Caco-2 (cell line): ENCODE data around the gene PPP1R26. TPM values are rescaled to one million over a fixed set of nuclear protein-coding genes. Genes with fewer than 3 reads are reported as not detected.

Experiments used
- BruUV-seq: library from RNA; stranded (reverse); fragments of 400-500 nt; replicated peaks from 2 replicates; lab custom pipeline; 2021; lab: Mats Ljungman, UMichigan
- CTCF ChIA-PET: fragments of 300-600 bp; sonication (Branson Sonifier 250); formaldehyde crosslinking; loops from one replicate; lab custom pipeline; 2022; ENCODE audit warnings: antibody characterized with exemption; lab: Charles Lee
- POLR2A ChIA-PET: fragments of 300-600 bp; sonication (Branson Sonifier 250); formaldehyde crosslinking; loops from one replicate; lab custom pipeline; 2022; ENCODE audit warnings: antibody characterized with exemption; lab: Charles Lee
- DNase-seq, 2 experiments: peaks; one replicate each; pipeline versions ENCODE4 v3.0.0 to v3.0.0-alpha.2; 2020 to 2022
- H3K27me3 ChIP-seq: replicated peaks from 2 replicates; pipeline ENCODE4 v1.6.0; 2011; ENCODE audit warnings: low read length; ENCODE audit not compliant: control insufficient read depth, insufficient read depth
- H3K36me3 ChIP-seq: 2 replicates; pipeline ENCODE4 v1.5.1; 2011; ENCODE audit warnings: low read length; ENCODE audit not compliant: control insufficient read depth, insufficient read depth
- H3K4me1 ChIP-seq: fragments of 250-450 bp; sonication (Bioruptor Pico); 2 replicates; pipeline ENCODE4 v1.5.1; 2020; ENCODE audit warnings: mild to moderate bottlenecking
- H3K4me3 ChIP-seq: 2 replicates; pipeline ENCODE4 v1.5.1; 2011; ENCODE audit warnings: low read depth, mild to moderate bottlenecking, control low read depth, low read length
- H3K9me3 ChIP-seq: fragments of 250-450 bp; sonication (Bioruptor Pico); 2 replicates; pipeline ENCODE4 v1.5.1; 2020; ENCODE audit warnings: mild to moderate bottlenecking, moderate library complexity
- H3K27ac Mint-ChIP-seq: one replicate; pipeline ENCODE4 v1.8.0; 2022; ENCODE audit warnings: mixed read lengths; ENCODE audit not compliant: unreplicated experiment
- H3K27me3 Mint-ChIP-seq: one replicate; pipeline ENCODE4 v1.8.0; 2022; ENCODE audit warnings: mixed read lengths; ENCODE audit not compliant: insufficient read depth, unreplicated experiment
- H3K36me3 Mint-ChIP-seq: one replicate; pipeline ENCODE4 v1.8.0; 2022; ENCODE audit warnings: mild to moderate bottlenecking, mixed read lengths; ENCODE audit not compliant: insufficient read depth, unreplicated experiment
- H3K4me1 Mint-ChIP-seq: one replicate; pipeline ENCODE4 v1.8.0; 2022; ENCODE audit warnings: low read depth, mixed read lengths; ENCODE audit not compliant: unreplicated experiment
- H3K4me3 Mint-ChIP-seq: one replicate; pipeline ENCODE4 v1.8.0; 2022; ENCODE audit warnings: mild to moderate bottlenecking, moderate library complexity, mixed read lengths; ENCODE audit not compliant: unreplicated experiment
- H3K9me3 Mint-ChIP-seq: one replicate; pipeline ENCODE4 v1.8.0; 2022; ENCODE audit warnings: mixed read lengths; ENCODE audit not compliant: unreplicated experiment
- CTCF ChIP-seq, 2 experiments: fragments of 200-600 bp in 1 of 2; IDR thresholded peaks; 1 replicate in 1 of 2; 2 replicates in 1 of 2; pipeline versions ENCODE4 v1.5.1 to v1.8.0; 2011 to 2022; ENCODE audit warnings: antibody characterized with exemption in 1 of 2, control low read depth in 1 of 2, inconsistent platforms in 1 of 2, low read depth in 1 of 2, low read length in 1 of 2, mild to moderate bottlenecking in 1 of 2, moderate library complexity in 1 of 2; ENCODE audit not compliant: insufficient read depth in 1 of 2, severe bottlenecking in 1 of 2, unreplicated experiment in 1 of 2
- intact Hi-C: fragments of 100-400 bp; cut with micrococcal nuclease; formaldehyde crosslinking; loops from one replicate; pipeline ENCODE4 v1.10.0; 2022; ENCODE audit not compliant: unreplicated experiment
- total RNA-seq: library from RNA; stranded (reverse); gene quantifications from 2 replicates; pipeline ENCODE4 v1.2.3, GENCODE V29; 2022

The PPP1R26 gene
- total RNA-seq, 1 experiment from 2014 or later, result 24.3 TPM

- Mint-ChIP-seq H3K4me1 (no peaks in the 10 kb centered on the region), H3K27me3 (no peaks in the 10 kb centered on the region), H3K27ac (no peak overlapping the region), H3K36me3 (peaks cover 25% of the 10 kb centered on the region), H3K4me3 (no peak overlapping the region), H3K9me3 (no peaks in the 10 kb centered on the region)
- intact Hi-C loops, result no loop called here
- CTCF ChIA-PET, result no interaction called here
- no peak for DNase-seq
- Histone ChIP-seq H3K36me3 (no peaks in the 10 kb centered on the region; the same call in 1 of the 2 replicates), H3K4me3 (no peak overlapping the region), H3K4me1 (peaks cover 3% of the 10 kb centered on the region), H3K27me3 (no peaks in the 10 kb centered on the region), H3K9me3 (no peaks in the 10 kb centered on the region)
- TF ChIP-seq CTCF (IDR thresholded peaks at IDR 0.05; ENCODE audit: insufficient read depth in 1 of 2, low read depth in 1 of 2, low read length in 1 of 2, severe bottlenecking in 1 of 2, unreplicated experiment in 1 of 2), result no peak
- no TSS peak for BruUV-seq
- POLR2A ChIA-PET, result no interaction called here
Measured at GRCh38 chr9:135485832-135486231, 6.2 kb downstream of the PPP1R26 start.

- Mint-ChIP-seq H3K27me3 (no peaks in the 10 kb centered on the region), H3K4me3 (no peak overlapping the region), H3K36me3 (peaks cover 25% of the 10 kb centered on the region), H3K4me1 (no peaks in the 10 kb centered on the region), H3K9me3 (no peaks in the 10 kb centered on the region), H3K27ac (no peak overlapping the region)
- no peak for DNase-seq
- Histone ChIP-seq H3K27me3 (no peaks in the 10 kb centered on the region), H3K36me3 (no peaks in the 10 kb centered on the region; the same call in 1 of the 2 replicates), H3K9me3 (no peaks in the 10 kb centered on the region), H3K4me1 (peaks cover 9% of the 10 kb centered on the region), H3K4me3 (no peak overlapping the region)
- POLR2A ChIA-PET, result no interaction called here
- no TSS peak for BruUV-seq
- CTCF ChIA-PET, result no interaction called here
- intact Hi-C loops, result no loop called here
- no peak for TF ChIP-seq CTCF (IDR thresholded peaks at IDR 0.05; ENCODE audit: insufficient read depth in 1 of 2, low read depth in 1 of 2, low read length in 1 of 2, severe bottlenecking in 1 of 2, unreplicated experiment in 1 of 2)
Measured at GRCh38 chr9:135486267-135487065, 6.9 kb downstream of the PPP1R26 start.

GRCh38 chr9:135487281-135488012, 7.9 kb downstream of the PPP1R26 start:
- Histone ChIP-seq H3K27me3 (no peaks in the 10 kb centered on the region), H3K36me3 (no peaks in the 10 kb centered on the region; the same call in 1 of the 2 replicates), H3K4me1 (peaks cover 18% of the 10 kb centered on the region), H3K9me3 (no peaks in the 10 kb centered on the region), H3K4me3 (no peak overlapping the region)
- intact Hi-C loops, result no loop called here
- Mint-ChIP-seq H3K27ac (no peak overlapping the region), H3K27me3 (no peaks in the 10 kb centered on the region), H3K9me3 (no peaks in the 10 kb centered on the region), H3K4me1 (no peaks in the 10 kb centered on the region), H3K4me3 (no peak overlapping the region), H3K36me3 (peaks cover 25% of the 10 kb centered on the region)
- TF ChIP-seq CTCF (IDR thresholded peaks at IDR 0.05; ENCODE audit: insufficient read depth in 1 of 2, low read depth in 1 of 2, low read length in 1 of 2, severe bottlenecking in 1 of 2, unreplicated experiment in 1 of 2), result no peak
- DNase-seq, result no peak
- ChIA-PET POLR2A (no interaction called here), CTCF (no interaction called here)
- no TSS peak for BruUV-seq
